ENCODE data around the gene MT1G.

- no peak for TF ChIP-seq POLR2A (IDR thresholded peaks at IDR 0.05)
- no peak for TF ChIP-seq CTCF (IDR thresholded peaks at IDR 0.05)
Measured at GRCh38 chr16:56640076-56640475, 27.8 kb downstream of the MT1G start.
